HG03457 (cell line): ENCODE results near the gene MPHOSPH8.
"Not testable (repeated sequence)": the region's sequence is repeated elsewhere in the genome, so short reads cannot be mapped to it uniquely, and the experiment has no call there.

ENCODE experiments used
- ATAC-seq: cut with Tn5 transposase; IDR thresholded peaks from one replicate; pipeline ENCODE4 v1.9.1; 2021; ENCODE audit warnings: moderate number of reproducible peaks; ENCODE audit not compliant: unreplicated experiment

Gene MPHOSPH8

GRCh38 chr13:19680751-19681150 lies 47.3 kb downstream of the MPHOSPH8 start:
- ATAC-seq, result no peak

- ATAC-seq, result no peak
Measured at GRCh38 chr13:19681517-19681916, 48.1 kb downstream of the MPHOSPH8 start.

- no peak for ATAC-seq
Measured at GRCh38 chr13:19685034-19685433, 51.6 kb downstream of the MPHOSPH8 start.

GRCh38 chr13:19685437-19685836 lies 52.0 kb downstream of the MPHOSPH8 start:
- ATAC-seq, result no peak

- ATAC-seq, result not testable (repeated sequence)
Measured at GRCh38 chr13:19691447-19691846, 58.0 kb downstream of the MPHOSPH8 start.

- ATAC-seq, result no peak
Measured at GRCh38 chr13:19695428-19695827, 62.0 kb downstream of the MPHOSPH8 start.

- ATAC-seq, result no peak
Measured at GRCh38 chr13:19695829-19696228, 62.4 kb downstream of the MPHOSPH8 start.

GRCh38 chr13:19700963-19701362 lies 67.5 kb downstream of the MPHOSPH8 start:
- not testable (repeated sequence) for ATAC-seq

GRCh38 chr13:19701619-19702018 lies 68.2 kb downstream of the MPHOSPH8 start:
- ATAC-seq, result not testable (repeated sequence)

- not testable (repeated sequence) for ATAC-seq
Measured at GRCh38 chr13:19704256-19704655, 70.8 kb downstream of the MPHOSPH8 start.

- ATAC-seq, result not testable (repeated sequence)
Measured at GRCh38 chr13:19709039-19709438, 75.6 kb downstream of the MPHOSPH8 start.

- not testable (repeated sequence) for ATAC-seq
Measured at GRCh38 chr13:19709782-19710181, 76.3 kb downstream of the MPHOSPH8 start.

GRCh38 chr13:19713186-19713965 lies 79.9 kb downstream of the MPHOSPH8 start:
- no peak for ATAC-seq

- no peak for ATAC-seq
Measured at GRCh38 chr13:19720039-19720438, 86.6 kb downstream of the MPHOSPH8 start.
